Measurements from ENCODE around the gene TBC1D5.

DNA sequence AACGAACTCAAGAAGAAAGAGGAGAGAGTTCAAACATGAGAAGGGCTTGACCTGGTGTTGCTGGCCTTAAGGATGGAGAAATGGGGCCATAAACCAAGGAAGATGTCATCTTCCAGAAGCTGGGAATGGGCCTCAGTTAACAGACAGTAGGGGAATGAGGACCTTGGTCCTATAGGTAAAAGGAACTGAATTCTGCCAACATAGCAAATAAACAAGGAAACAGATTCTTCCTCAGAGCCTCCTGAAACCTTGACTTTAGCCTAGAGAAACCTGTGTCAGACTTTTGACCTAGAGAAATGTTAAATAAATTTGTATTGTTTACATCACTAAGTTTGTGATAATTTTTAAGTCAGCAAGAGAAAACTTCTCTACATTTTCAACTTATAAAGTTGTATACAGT lies 520.9 kb downstream of the TBC1D5 start:
- TF ChIP-seq, protein P1, sequence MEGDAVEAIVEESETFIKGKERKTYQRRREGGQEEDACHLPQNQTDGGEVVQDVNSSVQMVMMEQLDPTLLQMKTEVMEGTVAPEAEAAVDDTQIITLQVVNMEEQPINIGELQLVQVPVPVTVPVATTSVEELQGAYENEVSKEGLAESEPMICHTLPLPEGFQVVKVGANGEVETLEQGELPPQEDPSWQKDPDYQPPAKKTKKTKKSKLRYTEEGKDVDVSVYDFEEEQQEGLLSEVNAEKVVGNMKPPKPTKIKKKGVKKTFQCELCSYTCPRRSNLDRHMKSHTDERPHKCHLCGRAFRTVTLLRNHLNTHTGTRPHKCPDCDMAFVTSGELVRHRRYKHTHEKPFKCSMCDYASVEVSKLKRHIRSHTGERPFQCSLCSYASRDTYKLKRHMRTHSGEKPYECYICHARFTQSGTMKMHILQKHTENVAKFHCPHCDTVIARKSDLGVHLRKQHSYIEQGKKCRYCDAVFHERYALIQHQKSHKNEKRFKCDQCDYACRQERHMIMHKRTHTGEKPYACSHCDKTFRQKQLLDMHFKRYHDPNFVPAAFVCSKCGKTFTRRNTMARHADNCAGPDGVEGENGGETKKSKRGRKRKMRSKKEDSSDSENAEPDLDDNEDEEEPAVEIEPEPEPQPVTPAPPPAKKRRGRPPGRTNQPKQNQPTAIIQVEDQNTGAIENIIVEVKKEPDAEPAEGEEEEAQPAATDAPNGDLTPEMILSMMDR (IDR thresholded peaks at IDR 0.05 in 8 of 11, conservative IDR thresholded peaks at IDR 0.05 in 3 of 11) = no peak
- TF ChIP-seq POLR2A (IDR thresholded peaks at IDR 0.05) (no peak), POLR2AphosphoS5 (IDR thresholded peaks at IDR 0.05) (no peak)
